WERI-Rb-1 (cell line): ENCODE measurements around the gene PSMD6.

Experiments used
- DNase-seq: peaks from one replicate; pipeline ENCODE4 v3.0.0-alpha.2; 2020
- H3K27ac ChIP-seq: fragments of 250-450 bp; sonication (Bioruptor Pico); 2 replicates; pipeline ENCODE4 v1.5.1; 2020; ENCODE audit warnings: mild to moderate bottlenecking, moderate library complexity
- H3K27me3 ChIP-seq: fragments of 250-450 bp; sonication (Bioruptor Pico); 2 replicates; pipeline ENCODE4 v1.5.1; 2021; ENCODE audit warnings: mild to moderate bottlenecking, low read depth, moderate library complexity; ENCODE audit not compliant: insufficient read depth, severe bottlenecking
- H3K36me3 ChIP-seq: fragments of 250-450 bp; sonication (Bioruptor Pico); 2 replicates; pipeline ENCODE4 v1.5.1; 2020; ENCODE audit warnings: mild to moderate bottlenecking, moderate library complexity
- H3K4me3 ChIP-seq: 2 replicates; pipeline ENCODE4 v1.5.1; 2011; ENCODE audit warnings: low read depth, mild to moderate bottlenecking, control low read depth, low read length
- H3K9me3 ChIP-seq: fragments of 250-450 bp; sonication (Bioruptor Pico); 2 replicates; pipeline ENCODE4 v1.5.1; 2021; ENCODE audit warnings: mild to moderate bottlenecking, moderate library complexity; ENCODE audit not compliant: severe bottlenecking
- TF ChIP-seq, protein P1 (sequence below): IDR thresholded peaks from 2 replicates; pipeline ENCODE4 v1.5.1; 2011; ENCODE audit warnings: low read depth, mild to moderate bottlenecking, control low read depth, inconsistent platforms, low read length

PSMD6 gene

DNA sequence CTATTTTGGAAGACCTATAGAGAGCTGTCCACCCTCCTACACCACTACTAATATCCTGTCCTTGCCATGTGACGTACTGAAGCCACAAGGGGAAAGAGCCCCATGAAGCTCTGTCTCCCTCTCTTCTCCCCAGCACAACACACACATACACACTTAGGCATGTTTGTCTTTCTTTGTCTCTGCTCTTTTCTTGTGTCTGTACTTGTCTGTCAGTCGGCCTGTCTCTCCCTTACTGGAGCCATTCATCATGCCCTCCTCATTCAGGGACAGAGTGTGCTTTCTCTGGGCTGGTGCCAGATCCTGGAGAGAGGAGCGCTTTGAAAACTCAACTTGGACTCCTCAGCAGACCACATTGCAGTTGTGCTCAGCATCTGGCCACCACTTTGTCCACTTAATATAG lies 47.6 kb downstream of the PSMD6 start:
- H3K4me3 ChIP-seq = no peak overlapping the region
- TF ChIP-seq, protein P1, sequence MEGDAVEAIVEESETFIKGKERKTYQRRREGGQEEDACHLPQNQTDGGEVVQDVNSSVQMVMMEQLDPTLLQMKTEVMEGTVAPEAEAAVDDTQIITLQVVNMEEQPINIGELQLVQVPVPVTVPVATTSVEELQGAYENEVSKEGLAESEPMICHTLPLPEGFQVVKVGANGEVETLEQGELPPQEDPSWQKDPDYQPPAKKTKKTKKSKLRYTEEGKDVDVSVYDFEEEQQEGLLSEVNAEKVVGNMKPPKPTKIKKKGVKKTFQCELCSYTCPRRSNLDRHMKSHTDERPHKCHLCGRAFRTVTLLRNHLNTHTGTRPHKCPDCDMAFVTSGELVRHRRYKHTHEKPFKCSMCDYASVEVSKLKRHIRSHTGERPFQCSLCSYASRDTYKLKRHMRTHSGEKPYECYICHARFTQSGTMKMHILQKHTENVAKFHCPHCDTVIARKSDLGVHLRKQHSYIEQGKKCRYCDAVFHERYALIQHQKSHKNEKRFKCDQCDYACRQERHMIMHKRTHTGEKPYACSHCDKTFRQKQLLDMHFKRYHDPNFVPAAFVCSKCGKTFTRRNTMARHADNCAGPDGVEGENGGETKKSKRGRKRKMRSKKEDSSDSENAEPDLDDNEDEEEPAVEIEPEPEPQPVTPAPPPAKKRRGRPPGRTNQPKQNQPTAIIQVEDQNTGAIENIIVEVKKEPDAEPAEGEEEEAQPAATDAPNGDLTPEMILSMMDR = no peak
- no peaks in the 10 kb centered on the region for H3K9me3 ChIP-seq
- no peaks in the 10 kb centered on the region for H3K27me3 ChIP-seq
- no peak overlapping the region for H3K27ac ChIP-seq
- peaks cover 9% of the 10 kb centered on the region for H3K36me3 ChIP-seq
- DNase-seq = no peak

GRCh38 chr3:63974451-63974850 lies 48.8 kb downstream of the PSMD6 start:
- Histone ChIP-seq H3K27me3 (no peaks in the 10 kb centered on the region), H3K4me3 (no peak overlapping the region), H3K36me3 (no peaks in the 10 kb centered on the region; the same call in none of the 2 replicates), H3K27ac (no peak overlapping the region), H3K9me3 (no peaks in the 10 kb centered on the region)
- TF ChIP-seq, protein P1 = no peak
- DNase-seq = peak; percentile 30

DNA sequence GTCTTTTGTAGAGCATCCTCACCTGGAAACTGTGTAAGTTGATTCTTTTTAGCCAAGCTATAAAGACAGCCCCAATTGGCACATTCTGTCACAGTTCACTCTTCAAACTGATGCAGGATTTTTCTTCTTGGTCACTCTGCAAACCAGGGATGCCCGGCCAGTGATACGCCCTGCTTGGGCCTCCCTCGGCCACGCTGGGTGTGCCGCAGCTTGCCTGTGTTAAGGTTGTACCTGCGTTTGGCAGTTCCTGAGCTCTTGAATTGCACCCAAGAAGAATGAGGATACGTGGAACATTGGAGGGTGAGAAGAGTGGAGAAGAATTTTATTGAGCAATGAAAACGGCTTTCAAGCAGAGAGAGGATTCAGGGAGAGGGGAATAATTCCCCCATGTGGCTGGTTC lies 49.9 kb downstream of the PSMD6 start:
- TF ChIP-seq, protein P1 = no peak
- no peaks in the 10 kb centered on the region for H3K27me3 ChIP-seq
- no peak for DNase-seq
- no peak overlapping the region for H3K27ac ChIP-seq
- no peaks in the 10 kb centered on the region; the same call in none of the 2 replicates for H3K36me3 ChIP-seq
- no peak overlapping the region for H3K4me3 ChIP-seq
- H3K9me3 ChIP-seq = no peaks in the 10 kb centered on the region

- no peak overlapping the region for H3K4me3 ChIP-seq
- H3K9me3 ChIP-seq = no peaks in the 10 kb centered on the region
- no peaks in the 10 kb centered on the region for H3K27me3 ChIP-seq
- no peaks in the 10 kb centered on the region; the same call in none of the 2 replicates for H3K36me3 ChIP-seq
- no peak overlapping the region for H3K27ac ChIP-seq
- no peak for DNase-seq
- TF ChIP-seq, protein P1 = no peak
Measured at GRCh38 chr3:63972987-63973386, 50.3 kb downstream of the PSMD6 start.

GRCh38 chr3:63972196-63972595 lies 51.1 kb downstream of the PSMD6 start:
- Histone ChIP-seq H3K4me3 (no peak overlapping the region), H3K9me3 (no peaks in the 10 kb centered on the region), H3K27me3 (no peaks in the 10 kb centered on the region), H3K27ac (no peak overlapping the region), H3K36me3 (no peaks in the 10 kb centered on the region; the same call in none of the 2 replicates)
- no peak for DNase-seq
- TF ChIP-seq, protein P1 = no peak
